Loucy (cell line): ENCODE results near the gene SPACA9.
A peak's percentile ranks its signal among the peaks of the same experiment; 100 is the strongest.

Experiments
- H2AFZ ChIP-seq: fragments of 200-600 bp; sonication (generic); 2 replicates; pipeline ENCODE4 v1.6.0; 2016; ENCODE audit warnings: antibody characterized with exemption, mild to moderate bottlenecking, low read length, moderate library complexity
- H3F3A ChIP-seq: fragments of 200-600 bp; 2 replicates; pipeline ENCODE4 v1.6.0; 2016; ENCODE audit warnings: antibody characterized with exemption, low read depth, mild to moderate bottlenecking
- H3K27me3 ChIP-seq: fragments of 200-600 bp; sonication (generic); 2 replicates; pipeline ENCODE4 v1.6.1; 2014; ENCODE audit warnings: low read length, mild to moderate bottlenecking; ENCODE audit not compliant: insufficient read depth, poor library complexity, severe bottlenecking
- H3K36me3 ChIP-seq: fragments of 200-600 bp; sonication (generic); 2 replicates; pipeline ENCODE4 v1.6.1; 2016; ENCODE audit warnings: low read length; ENCODE audit not compliant: insufficient read depth
- H3K4me1 ChIP-seq: fragments of 200-600 bp; sonication (generic); 2 replicates; pipeline ENCODE4 v1.5.1; 2014; ENCODE audit warnings: low read length, mild to moderate bottlenecking; ENCODE audit not compliant: insufficient read depth, poor library complexity, severe bottlenecking
- H3K4me2 ChIP-seq: fragments of 200-600 bp; sonication (generic); 2 replicates; pipeline ENCODE4 v1.6.0; 2014; ENCODE audit warnings: antibody characterized with exemption, low read length, low read depth, mild to moderate bottlenecking; ENCODE audit not compliant: poor library complexity, severe bottlenecking
- H3K4me3 ChIP-seq: fragments of 200-600 bp; sonication (generic); 2 replicates; pipeline ENCODE4 v1.5.1; 2014; ENCODE audit warnings: low read length, mild to moderate bottlenecking, mixed read lengths; ENCODE audit not compliant: poor library complexity, severe bottlenecking
- H3K79me2 ChIP-seq: fragments of 200-600 bp; sonication (generic); 2 replicates; pipeline ENCODE4 v1.6.1; 2014; ENCODE audit warnings: low read length; ENCODE audit not compliant: insufficient read depth
- H3K9ac ChIP-seq: fragments of 200-600 bp; sonication (generic); 2 replicates; pipeline ENCODE4 v1.6.0; 2014; ENCODE audit warnings: mild to moderate bottlenecking, low read depth, low read length, moderate library complexity; ENCODE audit not compliant: poor library complexity, severe bottlenecking
- H3K9me2 ChIP-seq: fragments of 200-600 bp; sonication (generic); replicated peaks from 2 replicates; pipeline ENCODE4 v1.6.1; 2016; ENCODE audit warnings: low read depth, low read length, mixed read lengths
- H3K9me3 ChIP-seq: fragments of 200-600 bp; sonication (generic); 2 replicates; pipeline ENCODE4 v1.6.1; 2014; ENCODE audit warnings: mild to moderate bottlenecking, antibody characterized with exemption, low read length, low read depth; ENCODE audit not compliant: insufficient read depth
- H4K20me1 ChIP-seq: fragments of 200-600 bp; sonication (generic); 2 replicates; pipeline ENCODE4 v1.6.0; 2014; ENCODE audit warnings: antibody characterized with exemption, low read length, mild to moderate bottlenecking; ENCODE audit not compliant: insufficient read depth, poor library complexity, severe bottlenecking
- EZH2phosphoT487 ChIP-seq: fragments of 200-600 bp; IDR thresholded peaks from 2 replicates; pipeline ENCODE4 v1.6.1; 2018; ENCODE audit warnings: antibody characterized with exemption, mild to moderate bottlenecking, moderate library complexity, borderline replicate concordance
- TF ChIP-seq, protein P1 (sequence below): fragments of 200-600 bp; sonication (generic); conservative IDR thresholded peaks from 2 replicates; pipeline ENCODE4 v1.5.1; 2014; ENCODE audit warnings: mild to moderate bottlenecking, antibody characterized with exemption, low read length

The SPACA9 gene

DNA sequence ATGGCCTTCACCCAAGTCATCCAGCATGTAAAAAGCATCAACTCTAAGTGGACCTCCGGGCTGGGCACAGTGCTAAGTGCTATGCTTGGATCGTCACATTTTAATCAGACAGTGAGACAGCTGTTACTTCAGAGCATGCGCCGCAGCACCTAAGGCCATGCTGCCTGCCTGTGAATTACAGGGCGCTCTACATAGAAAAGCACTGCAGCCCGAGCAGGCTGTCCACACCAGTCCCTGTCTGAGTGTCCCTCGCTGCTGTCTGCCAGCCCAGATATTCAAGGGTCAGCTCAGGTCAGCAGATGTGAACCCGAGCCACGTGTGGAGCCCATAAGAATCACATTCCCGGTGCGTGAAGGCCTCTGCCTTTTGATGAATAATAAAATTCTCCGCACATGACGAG lies 37.7 kb upstream of the SPACA9 start:
- Histone ChIP-seq H3K36me3 (no peaks in the 10 kb centered on the region), H3K4me3 (no peak overlapping the region), H2AFZ (no peak overlapping the region), H3K9ac (no peak overlapping the region), H3F3A (no peaks in the 10 kb centered on the region), H3K4me2 (no peak overlapping the region), H3K9me3 (no peaks in the 10 kb centered on the region), H3K4me1 (peaks cover 5% of the 10 kb centered on the region), H3K9me2 (no peaks in the 10 kb centered on the region), H3K27me3 (no peaks in the 10 kb centered on the region), H4K20me1 (no peaks in the 10 kb centered on the region), H3K79me2 (no peaks in the 10 kb centered on the region)
- TF ChIP-seq, protein P1, sequence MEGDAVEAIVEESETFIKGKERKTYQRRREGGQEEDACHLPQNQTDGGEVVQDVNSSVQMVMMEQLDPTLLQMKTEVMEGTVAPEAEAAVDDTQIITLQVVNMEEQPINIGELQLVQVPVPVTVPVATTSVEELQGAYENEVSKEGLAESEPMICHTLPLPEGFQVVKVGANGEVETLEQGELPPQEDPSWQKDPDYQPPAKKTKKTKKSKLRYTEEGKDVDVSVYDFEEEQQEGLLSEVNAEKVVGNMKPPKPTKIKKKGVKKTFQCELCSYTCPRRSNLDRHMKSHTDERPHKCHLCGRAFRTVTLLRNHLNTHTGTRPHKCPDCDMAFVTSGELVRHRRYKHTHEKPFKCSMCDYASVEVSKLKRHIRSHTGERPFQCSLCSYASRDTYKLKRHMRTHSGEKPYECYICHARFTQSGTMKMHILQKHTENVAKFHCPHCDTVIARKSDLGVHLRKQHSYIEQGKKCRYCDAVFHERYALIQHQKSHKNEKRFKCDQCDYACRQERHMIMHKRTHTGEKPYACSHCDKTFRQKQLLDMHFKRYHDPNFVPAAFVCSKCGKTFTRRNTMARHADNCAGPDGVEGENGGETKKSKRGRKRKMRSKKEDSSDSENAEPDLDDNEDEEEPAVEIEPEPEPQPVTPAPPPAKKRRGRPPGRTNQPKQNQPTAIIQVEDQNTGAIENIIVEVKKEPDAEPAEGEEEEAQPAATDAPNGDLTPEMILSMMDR: no peak
- TF ChIP-seq EZH2phosphoT487: no peak

DNA sequence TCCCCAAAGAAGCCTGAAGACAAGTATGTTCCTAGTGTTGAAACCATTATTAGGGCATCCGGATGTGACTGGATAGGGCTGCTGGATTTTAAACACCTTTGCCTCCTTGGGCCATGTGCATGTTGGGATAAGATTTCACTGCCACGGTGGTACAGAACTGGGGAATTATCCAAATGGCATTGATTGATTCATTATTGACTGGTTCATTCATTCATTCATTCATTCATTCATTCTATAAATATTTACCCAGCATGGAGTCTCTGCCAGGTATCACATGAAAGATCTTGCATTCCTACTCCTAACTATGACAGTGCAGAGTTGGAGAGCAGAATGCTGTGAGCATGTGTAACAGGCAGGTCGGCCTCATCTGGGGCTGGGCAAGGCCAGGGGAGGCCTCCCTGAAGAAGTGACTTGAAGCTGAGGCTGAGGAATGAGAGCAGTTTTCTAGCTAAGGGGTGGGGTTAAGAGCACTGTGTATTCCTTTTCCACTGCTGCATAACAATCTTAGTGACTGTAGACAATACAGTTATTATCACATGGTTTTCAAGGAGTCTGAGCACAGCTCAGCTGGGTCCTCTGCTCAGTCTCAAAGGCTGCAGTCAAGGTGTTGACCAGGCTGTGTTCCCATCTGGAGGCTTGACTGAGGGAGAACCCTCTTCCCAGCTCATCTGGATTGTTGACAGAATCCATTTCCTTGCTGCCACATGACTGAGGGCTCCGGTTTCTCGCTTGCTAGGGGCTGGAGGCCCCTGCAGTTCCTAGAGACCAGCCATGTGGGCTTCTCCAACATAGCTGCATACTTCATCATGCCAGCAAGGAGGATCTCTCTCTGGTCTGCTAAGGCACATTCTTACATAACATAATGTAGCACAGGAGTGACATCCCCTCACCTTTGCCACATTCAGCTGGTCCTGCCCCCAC lies 36.3 kb upstream of the SPACA9 start:
- Histone ChIP-seq H3K4me1 (peaks cover 6% of the 10 kb centered on the region), H3K9ac (no peak overlapping the region), H3K27me3 (no peaks in the 10 kb centered on the region), H3K4me2 (no peak overlapping the region), H3K36me3 (no peaks in the 10 kb centered on the region), H3F3A (no peaks in the 10 kb centered on the region), H4K20me1 (no peaks in the 10 kb centered on the region), H3K4me3 (no peak overlapping the region), H3K79me2 (no peaks in the 10 kb centered on the region), H3K9me3 (no peaks in the 10 kb centered on the region), H3K9me2 (no peaks in the 10 kb centered on the region), H2AFZ (peak overlapping the region; percentile 32; the same call in 1 of the 2 replicates)
- TF ChIP-seq EZH2phosphoT487: no peak

DNA sequence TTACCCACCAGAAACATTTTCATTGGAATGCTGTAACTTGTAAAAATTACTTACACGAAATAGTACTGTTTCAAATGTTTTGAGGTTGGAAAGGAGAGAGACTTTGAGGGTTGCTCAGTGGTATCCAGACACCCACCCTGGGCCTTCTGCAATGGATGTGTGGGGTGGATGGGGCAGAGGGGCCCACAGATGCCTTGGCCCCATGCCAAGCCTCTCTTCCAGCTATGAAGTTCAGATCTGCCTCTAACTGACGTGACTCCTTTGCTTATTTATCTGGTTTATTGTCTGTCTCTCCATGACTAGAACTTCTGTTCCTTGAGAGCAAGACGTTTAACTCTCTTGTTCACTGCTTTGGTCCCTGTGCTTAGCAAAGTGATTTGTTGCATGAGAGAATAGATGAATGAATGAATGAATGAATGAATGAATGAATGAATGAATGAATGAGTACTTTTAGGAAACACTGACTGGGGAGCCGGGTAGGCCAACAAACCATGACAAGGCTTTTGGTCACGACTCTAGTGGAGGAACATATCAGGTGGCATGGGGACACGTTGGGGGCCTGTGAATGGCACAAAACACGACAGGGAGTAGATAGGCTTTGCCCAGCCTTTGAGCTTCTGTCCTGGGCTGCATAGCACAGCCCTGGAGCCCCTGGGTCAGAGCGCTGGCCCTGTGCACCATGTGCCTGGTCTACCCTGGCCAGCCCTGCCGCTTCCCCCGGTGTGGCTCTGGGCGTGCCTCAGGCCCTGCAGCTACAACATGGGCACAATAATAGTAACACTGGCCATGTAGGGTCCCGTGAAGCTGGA lies 32.4 kb upstream of the SPACA9 start:
- Histone ChIP-seq H3K9me2 (no peaks in the 10 kb centered on the region), H4K20me1 (no peaks in the 10 kb centered on the region), H3K79me2 (no peaks in the 10 kb centered on the region), H3K36me3 (no peaks in the 10 kb centered on the region), H2AFZ (no peak overlapping the region), H3K27me3 (no peaks in the 10 kb centered on the region), H3K9me3 (no peaks in the 10 kb centered on the region), H3K4me3 (no peak overlapping the region), H3K9ac (no peak overlapping the region), H3K4me2 (no peak overlapping the region), H3F3A (no peaks in the 10 kb centered on the region), H3K4me1 (peaks cover 25% of the 10 kb centered on the region)
- TF ChIP-seq EZH2phosphoT487: no peak
- TF ChIP-seq, protein P1: no peak
